Mesendoderm (in vitro differentiated cells): ENCODE measurements around the gene SLC18B1.
A peak's percentile ranks its signal among the peaks of the same experiment; 100 is the strongest.

Source experiments
- DNase-seq: peaks from one replicate; pipeline ENCODE4 v3.0.0; 2013
- H2AK5ac ChIP-seq: 2 replicates; pipeline ENCODE4 v1.6.1; 2013; ENCODE audit warnings: low read length, inconsistent platforms
- H2BK120ac ChIP-seq: 2 replicates; pipeline ENCODE4 v1.6.1; 2013; ENCODE audit warnings: low read depth, mild to moderate bottlenecking, low read length, moderate library complexity, mixed read lengths
- H2BK15ac ChIP-seq: replicated peaks from 2 replicates; pipeline ENCODE4 v1.6.1; 2013; ENCODE audit warnings: low read depth, mild to moderate bottlenecking, moderate library complexity
- H2BK5ac ChIP-seq: 2 replicates; pipeline ENCODE4 v1.6.1; 2013; ENCODE audit warnings: low read length, inconsistent platforms
- H3K18ac ChIP-seq: 2 replicates; pipeline ENCODE4 v1.6.1; 2013; ENCODE audit warnings: mild to moderate bottlenecking, low read length, mixed read lengths
- H3K23ac ChIP-seq: one replicate; pipeline ENCODE4 v1.6.1; 2013; ENCODE audit warnings: low read length
- H3K27ac ChIP-seq: 2 replicates; pipeline ENCODE4 v1.5.1; 2013; ENCODE audit warnings: low read depth, mild to moderate bottlenecking, inconsistent platforms, low read length, moderate library complexity
- H3K27me3 ChIP-seq: 2 replicates; pipeline ENCODE4 v1.6.1; 2013; ENCODE audit warnings: low read length, control low read depth, mild to moderate bottlenecking, inconsistent platforms; ENCODE audit not compliant: insufficient read depth, poor library complexity
- H3K36me3 ChIP-seq: 2 replicates; pipeline ENCODE4 v1.6.1; 2013; ENCODE audit warnings: low read length, inconsistent platforms; ENCODE audit not compliant: control insufficient read depth, insufficient read depth
- H3K4ac ChIP-seq: one replicate; pipeline ENCODE4 v1.6.1; 2013; ENCODE audit warnings: low read depth, mild to moderate bottlenecking, low read length, moderate library complexity
- H3K4me1 ChIP-seq: 2 replicates; pipeline ENCODE4 v1.6.1; 2013; ENCODE audit warnings: low read depth, low read length, inconsistent platforms; ENCODE audit not compliant: control insufficient read depth
- H3K4me2 ChIP-seq: 2 replicates; pipeline ENCODE4 v1.6.1; 2013; ENCODE audit warnings: low read length
- H3K4me3 ChIP-seq: 2 replicates; pipeline ENCODE4 v1.5.1; 2013; ENCODE audit warnings: mild to moderate bottlenecking, low read length
- H3K56ac ChIP-seq: one replicate; pipeline ENCODE4 v1.6.1; 2013; ENCODE audit warnings: low read length
- H3K79me1 ChIP-seq: 2 replicates; pipeline ENCODE4 v1.6.1; 2013; ENCODE audit warnings: low read length, inconsistent platforms
- H3K79me2 ChIP-seq: 2 replicates; pipeline ENCODE4 v1.6.1; 2013; ENCODE audit warnings: mild to moderate bottlenecking, low read length; ENCODE audit not compliant: control insufficient read depth, insufficient read depth
- H3K9ac ChIP-seq: 2 replicates; pipeline ENCODE4 v1.6.1; 2013; ENCODE audit warnings: low read length, inconsistent platforms
- H4K5ac ChIP-seq: one replicate; pipeline ENCODE4 v1.6.1; 2013; ENCODE audit warnings: low read length
- H4K8ac ChIP-seq: one replicate; pipeline ENCODE4 v1.6.1; 2013; ENCODE audit warnings: low read depth, mild to moderate bottlenecking, control low read depth, low read length, moderate library complexity
- WGBS: extraction: QIAGEN DNeasy Blood & Tissue Kit; methylation state at CpG from one replicate; pipeline ENCODE4 v1.1.7; 2013; ENCODE audit warnings: low lambda C conversion rate, missing lambda C conversion rate; ENCODE audit not compliant: insufficient coverage; ENCODE audit errors: extremely low coverage; 5-methylcytosine and 5-hydroxymethylcytosine counted together

Gene SLC18B1

GRCh38 chr6:132746048-132746447, 52.4 kb downstream of the SLC18B1 start:
- no peak overlapping the region for H2BK5ac ChIP-seq
- H3K56ac ChIP-seq = no peak overlapping the region
- H4K5ac ChIP-seq = no peak overlapping the region
- no peak overlapping the region for H3K18ac ChIP-seq
- no peak overlapping the region for H3K23ac ChIP-seq
- H3K4me2 ChIP-seq = no peak overlapping the region
- H3K9ac ChIP-seq = no peak overlapping the region
- WGBS = no CpG with 5 or more reads among the region's 1 CpG
- H4K8ac ChIP-seq = no peak overlapping the region
- no peaks in the 10 kb centered on the region for H3K79me2 ChIP-seq
- no peak overlapping the region for H3K27ac ChIP-seq
- H2AK5ac ChIP-seq = no peak overlapping the region
- no peak overlapping the region for H2BK15ac ChIP-seq
- H3K36me3 ChIP-seq = no peaks in the 10 kb centered on the region
- H2BK120ac ChIP-seq = no peak overlapping the region
- no peaks in the 10 kb centered on the region for H3K27me3 ChIP-seq
- no peak for DNase-seq
- H3K79me1 ChIP-seq = no peaks in the 10 kb centered on the region
- no peaks in the 10 kb centered on the region for H3K4me1 ChIP-seq
- no peak overlapping the region for H3K4ac ChIP-seq
- no peak overlapping the region for H3K4me3 ChIP-seq

- H3K36me3 ChIP-seq = no peaks in the 10 kb centered on the region
- no peaks in the 10 kb centered on the region for H3K79me1 ChIP-seq
- H4K8ac ChIP-seq = no peak overlapping the region
- H2BK15ac ChIP-seq = no peak overlapping the region
- H3K23ac ChIP-seq = no peak overlapping the region
- no peak overlapping the region for H2BK120ac ChIP-seq
- H3K27ac ChIP-seq = no peak overlapping the region
- no peaks in the 10 kb centered on the region for H3K4me1 ChIP-seq
- H3K4me3 ChIP-seq = no peak overlapping the region
- H3K27me3 ChIP-seq = no peaks in the 10 kb centered on the region
- no peak overlapping the region for H3K4me2 ChIP-seq
- no peak overlapping the region for H4K5ac ChIP-seq
- no CpG with 5 or more reads among the region's 4 CpGs for WGBS
- H3K18ac ChIP-seq = no peak overlapping the region
- H3K56ac ChIP-seq = no peak overlapping the region
- no peak overlapping the region for H3K9ac ChIP-seq
- no peak overlapping the region for H2AK5ac ChIP-seq
- no peak overlapping the region for H2BK5ac ChIP-seq
- no peaks in the 10 kb centered on the region for H3K79me2 ChIP-seq
- no peak for DNase-seq
- H3K4ac ChIP-seq = no peak overlapping the region
These were observed 55.9 kb downstream of the SLC18B1 start for GRCh38 chr6:132742495-132742894.

GRCh38 chr6:132741281-132741680, 57.2 kb downstream of the SLC18B1 start:
- no peak overlapping the region for H4K5ac ChIP-seq
- H3K4me2 ChIP-seq = no peak overlapping the region
- no peak overlapping the region for H3K9ac ChIP-seq
- no peaks in the 10 kb centered on the region for H3K79me1 ChIP-seq
- no peak overlapping the region for H2BK5ac ChIP-seq
- no peak overlapping the region for H2AK5ac ChIP-seq
- H3K18ac ChIP-seq = no peak overlapping the region
- no peaks in the 10 kb centered on the region for H3K4me1 ChIP-seq
- no peak overlapping the region for H3K56ac ChIP-seq
- H3K79me2 ChIP-seq = no peaks in the 10 kb centered on the region
- no peak overlapping the region for H3K4ac ChIP-seq
- no CpG with 5 or more reads among the region's 1 CpG for WGBS
- H3K27ac ChIP-seq = no peak overlapping the region
- no peak for DNase-seq
- H3K27me3 ChIP-seq = no peaks in the 10 kb centered on the region
- no peak overlapping the region for H2BK15ac ChIP-seq
- H2BK120ac ChIP-seq = no peak overlapping the region
- no peaks in the 10 kb centered on the region for H3K36me3 ChIP-seq
- no peak overlapping the region for H3K23ac ChIP-seq
- H4K8ac ChIP-seq = no peak overlapping the region
- H3K4me3 ChIP-seq = no peak overlapping the region

- Histone ChIP-seq H3K4ac (no peak overlapping the region), H4K8ac (no peak overlapping the region), H3K4me3 (no peak overlapping the region), H3K36me3 (no peaks in the 10 kb centered on the region), H4K5ac (no peak overlapping the region), H3K9ac (no peak overlapping the region), H3K79me2 (no peaks in the 10 kb centered on the region), H3K79me1 (no peaks in the 10 kb centered on the region), H2BK5ac (no peak overlapping the region), H3K18ac (no peak overlapping the region), H3K27me3 (no peaks in the 10 kb centered on the region), H2BK120ac (no peak overlapping the region), H2AK5ac (no peak overlapping the region), H2BK15ac (no peak overlapping the region), H3K4me1 (no peaks in the 10 kb centered on the region), H3K4me2 (no peak overlapping the region), H3K56ac (no peak overlapping the region), H3K27ac (no peak overlapping the region), H3K23ac (no peak overlapping the region)
- no peak for DNase-seq
- WGBS = no CpG with 5 or more reads among the region's 1 CpG
These were observed 62.2 kb downstream of the SLC18B1 start for GRCh38 chr6:132736239-132736638.

GRCh38 chr6:132734694-132735236, 63.7 kb downstream of the SLC18B1 start:
- no peak overlapping the region for H3K27ac ChIP-seq
- H3K36me3 ChIP-seq = no peaks in the 10 kb centered on the region
- no peak overlapping the region for H3K4me2 ChIP-seq
- H2BK15ac ChIP-seq = no peak overlapping the region
- WGBS = no CpG with 5 or more reads among the region's 3 CpGs
- no peak overlapping the region for H2BK5ac ChIP-seq
- H3K79me1 ChIP-seq = no peaks in the 10 kb centered on the region
- DNase-seq = peak; percentile 21
- no peak overlapping the region for H3K4me3 ChIP-seq
- H3K56ac ChIP-seq = no peak overlapping the region
- no peak overlapping the region for H3K23ac ChIP-seq
- H4K5ac ChIP-seq = no peak overlapping the region
- H3K27me3 ChIP-seq = no peaks in the 10 kb centered on the region
- H3K9ac ChIP-seq = no peak overlapping the region
- no peak overlapping the region for H4K8ac ChIP-seq
- H3K79me2 ChIP-seq = no peaks in the 10 kb centered on the region
- H3K4ac ChIP-seq = no peak overlapping the region
- no peak overlapping the region for H2AK5ac ChIP-seq
- H3K18ac ChIP-seq = no peak overlapping the region
- no peaks in the 10 kb centered on the region for H3K4me1 ChIP-seq
- no peak overlapping the region for H2BK120ac ChIP-seq

- Histone ChIP-seq H3K4me3 (no peak overlapping the region), H3K79me2 (no peaks in the 10 kb centered on the region), H2BK5ac (no peak overlapping the region), H3K4me2 (no peak overlapping the region), H3K79me1 (no peaks in the 10 kb centered on the region), H3K4ac (no peak overlapping the region), H3K23ac (no peak overlapping the region), H4K5ac (no peak overlapping the region), H3K36me3 (no peaks in the 10 kb centered on the region), H3K56ac (no peak overlapping the region), H2BK120ac (no peak overlapping the region), H2AK5ac (no peak overlapping the region), H3K27ac (no peak overlapping the region), H3K4me1 (no peaks in the 10 kb centered on the region), H4K8ac (no peak overlapping the region), H3K27me3 (no peaks in the 10 kb centered on the region), H2BK15ac (no peak overlapping the region), H3K9ac (no peak overlapping the region), H3K18ac (no peak overlapping the region)
- no CpG with 5 or more reads among the region's 1 CpG for WGBS
- DNase-seq = no peak
These were observed 64.6 kb downstream of the SLC18B1 start for GRCh38 chr6:132733814-132734213.
